GM19452 (cell line): ENCODE data around the gene SLC15A3.

Experiments used
- ATAC-seq: cut with Tn5 transposase; IDR thresholded peaks from one replicate; pipeline ENCODE4 v1.9.1; 2021; ENCODE audit not compliant: unreplicated experiment

Gene SLC15A3

DNA sequence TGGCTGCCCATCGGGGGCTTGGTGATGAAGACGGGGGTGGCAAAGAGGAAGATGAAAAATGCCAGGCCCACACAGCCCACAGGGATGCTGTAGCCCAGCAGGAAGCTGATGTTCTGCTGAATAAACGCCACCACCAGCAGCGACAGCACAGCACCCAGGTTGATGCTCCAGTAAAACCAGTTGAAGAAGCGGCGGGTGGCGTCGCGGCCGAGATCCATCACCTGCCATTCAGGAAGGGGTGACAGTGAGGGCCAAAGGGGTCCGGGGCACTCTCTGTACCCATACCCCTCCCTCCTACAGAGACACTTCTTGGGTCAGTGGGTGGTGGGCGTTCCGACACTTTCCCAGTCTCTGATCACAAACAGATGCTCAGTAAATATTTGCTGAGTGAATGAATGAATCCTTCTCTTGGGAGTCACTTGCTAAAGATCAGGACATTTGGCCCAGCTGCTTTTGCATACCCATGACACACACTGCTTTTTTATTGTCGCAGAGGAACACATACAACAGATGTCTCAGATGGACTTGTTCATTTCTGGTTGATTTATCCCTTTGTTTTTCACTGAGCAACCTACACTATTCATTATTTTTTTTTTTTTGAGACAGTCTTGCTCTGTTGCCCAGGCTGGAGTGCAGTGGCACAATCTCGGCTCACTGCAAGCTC is 5.2 kb downstream of the SLC15A3 start:
- ATAC-seq: no peak

DNA sequence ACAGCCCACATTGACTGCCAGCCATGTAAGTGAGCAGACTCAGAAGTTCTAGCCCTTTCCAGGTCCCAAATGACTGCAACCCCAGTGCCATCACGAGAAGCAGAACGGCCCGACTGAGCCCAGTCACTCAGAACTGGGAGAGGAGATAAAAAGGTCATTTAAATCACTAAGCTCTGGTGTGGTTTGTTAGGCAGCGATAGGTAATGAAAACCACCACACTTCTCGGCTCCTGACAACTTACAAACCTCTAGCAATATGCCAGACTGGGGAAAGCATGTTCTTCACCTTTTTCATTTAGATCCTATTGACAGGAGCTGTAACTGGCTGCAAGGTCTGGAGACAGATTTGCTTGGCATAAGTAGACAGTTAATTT is 6.7 kb downstream of the SLC15A3 start:
- no peak for ATAC-seq

DNA sequence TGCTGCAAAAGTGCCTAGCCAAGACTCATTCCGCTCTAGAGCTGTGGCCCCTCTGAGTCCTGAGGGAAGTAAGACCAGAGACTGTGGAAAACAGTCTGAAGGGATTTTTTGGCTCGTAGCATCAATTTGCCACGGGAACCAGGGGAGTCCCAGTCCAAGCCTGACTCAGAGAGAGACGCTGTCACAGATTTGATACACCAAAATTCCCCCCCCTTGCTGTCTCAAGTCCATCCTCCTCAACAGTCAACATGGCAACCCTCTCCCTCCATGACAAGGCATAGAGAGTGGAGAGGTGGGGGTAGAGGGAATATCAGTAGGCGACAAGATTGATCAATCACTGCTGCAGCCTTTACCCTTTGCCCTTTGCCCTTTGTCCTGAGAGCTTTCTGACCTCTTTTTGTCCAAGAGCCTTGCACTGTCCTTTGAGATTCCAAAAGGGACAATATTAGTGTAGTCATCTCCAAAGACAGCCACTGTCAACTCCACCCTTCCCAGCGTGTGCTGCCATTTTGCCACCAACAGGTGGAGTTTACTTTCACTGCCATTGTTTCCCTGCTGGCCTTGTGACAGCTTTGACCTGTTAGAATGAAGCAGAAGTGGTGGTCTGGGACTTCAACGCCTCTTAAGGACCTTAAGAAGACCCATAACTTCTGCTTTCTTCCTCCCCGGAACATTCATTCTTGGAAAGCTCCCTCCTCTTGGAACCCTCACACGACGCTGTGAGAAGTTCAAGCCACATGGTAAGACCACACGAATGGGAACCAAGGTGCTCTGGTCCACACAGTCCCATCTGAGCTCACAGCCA is 7.3 kb downstream of the SLC15A3 start:
- ATAC-seq: no peak

DNA sequence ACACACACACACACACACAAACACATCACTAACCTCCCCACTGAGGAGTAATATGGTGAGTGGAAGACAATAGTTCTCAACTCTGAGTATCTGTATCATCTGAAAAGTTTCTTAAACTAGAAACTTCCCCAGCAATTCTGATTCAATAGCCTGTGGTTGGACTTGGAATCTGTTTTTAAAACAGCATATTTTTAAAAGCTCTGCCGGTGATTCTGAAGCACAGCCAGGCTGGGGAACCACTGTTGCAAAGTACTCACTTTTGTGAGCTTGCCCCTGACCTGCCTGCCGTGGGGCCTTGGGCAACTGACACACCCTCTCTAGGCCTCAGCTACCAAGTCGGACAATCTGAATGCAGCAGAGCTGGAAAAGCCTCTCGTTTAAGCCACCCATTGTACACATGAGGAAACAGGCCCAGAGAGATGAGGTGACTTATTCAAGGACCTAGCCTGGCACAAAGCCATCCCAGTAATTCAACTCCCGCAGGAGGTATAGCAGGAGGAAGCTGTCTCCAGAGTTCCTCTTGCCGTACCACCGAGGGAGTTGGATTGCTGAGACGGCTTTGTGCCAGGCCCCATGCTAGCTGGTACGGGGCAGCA is 8.9 kb downstream of the SLC15A3 start:
- no peak for ATAC-seq

DNA sequence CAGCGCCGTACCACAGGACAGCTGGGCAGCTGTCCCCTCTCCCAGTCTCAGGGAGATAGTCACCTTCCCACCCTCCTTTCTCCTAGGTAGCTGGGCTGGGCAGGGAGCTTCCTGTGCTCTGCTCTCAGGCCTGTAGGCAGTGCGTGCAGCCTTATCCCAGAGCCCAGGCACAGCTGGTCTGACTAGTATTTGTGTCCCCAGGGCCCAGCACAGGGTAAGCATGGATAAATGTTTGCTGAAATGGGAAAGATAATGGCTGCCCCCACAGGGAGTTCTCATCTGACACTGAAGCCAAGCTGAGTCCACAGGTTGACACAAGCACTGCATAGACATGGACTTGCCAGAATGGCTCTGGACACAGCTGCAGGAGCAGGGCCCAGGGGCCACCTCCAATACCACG is 9.8 kb downstream of the SLC15A3 start:
- ATAC-seq: no peak

DNA sequence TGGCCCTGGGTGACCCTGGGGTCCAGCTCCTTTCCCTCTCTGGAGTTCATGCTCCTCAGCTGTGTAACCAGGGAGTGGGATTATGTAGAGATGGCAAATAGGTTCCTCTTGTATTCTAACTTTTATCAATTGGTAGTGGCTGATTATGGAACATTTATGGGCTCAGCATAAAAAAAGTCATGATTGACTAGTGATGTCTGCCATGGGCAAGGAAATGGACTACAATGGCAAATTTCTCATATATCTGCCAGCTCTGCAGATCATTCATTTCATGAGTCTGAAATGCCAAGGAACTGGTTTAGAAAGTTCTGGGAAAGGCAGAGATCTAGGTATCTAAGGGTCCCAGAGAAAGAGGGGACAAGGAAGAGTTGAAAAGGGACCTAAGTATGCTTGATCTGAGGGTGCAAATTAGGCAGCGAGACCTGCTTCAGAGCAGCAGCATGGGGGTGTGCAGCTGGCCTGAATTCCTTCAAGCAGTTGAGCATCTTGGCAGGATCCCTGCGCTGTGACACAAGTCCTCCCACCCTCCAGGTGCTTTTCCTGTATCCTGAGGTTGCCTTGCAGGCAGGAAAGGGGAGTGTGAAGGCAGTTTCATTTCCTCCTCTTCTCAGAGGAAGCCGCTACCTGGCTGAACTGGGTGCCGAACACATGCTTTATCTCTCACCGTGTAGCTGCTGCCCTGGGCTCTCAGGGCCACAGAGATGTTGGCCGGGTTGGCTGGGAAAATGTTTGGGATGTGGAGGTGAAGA is 10.4 kb downstream of the SLC15A3 start:
- no peak for ATAC-seq

DNA sequence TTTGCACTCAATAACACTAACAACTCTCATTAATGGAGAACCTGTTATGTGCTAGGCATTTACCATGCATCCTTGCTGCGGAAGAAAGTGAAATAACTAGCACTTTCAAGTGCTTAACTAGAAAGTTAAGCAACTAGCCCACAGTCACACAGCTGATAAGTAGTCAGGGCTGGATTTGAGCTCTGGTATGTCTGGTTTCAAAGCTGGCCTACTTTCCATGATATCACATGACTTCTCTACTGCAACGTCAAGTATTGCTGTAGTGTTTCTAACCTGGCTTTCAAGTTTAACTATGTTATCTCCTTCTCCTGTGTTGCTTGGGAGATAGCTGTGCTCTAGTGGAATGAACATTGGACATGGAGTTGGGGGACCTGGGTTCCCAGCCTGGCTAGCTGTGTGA is 12.1 kb downstream of the SLC15A3 start:
- ATAC-seq: no peak

DNA sequence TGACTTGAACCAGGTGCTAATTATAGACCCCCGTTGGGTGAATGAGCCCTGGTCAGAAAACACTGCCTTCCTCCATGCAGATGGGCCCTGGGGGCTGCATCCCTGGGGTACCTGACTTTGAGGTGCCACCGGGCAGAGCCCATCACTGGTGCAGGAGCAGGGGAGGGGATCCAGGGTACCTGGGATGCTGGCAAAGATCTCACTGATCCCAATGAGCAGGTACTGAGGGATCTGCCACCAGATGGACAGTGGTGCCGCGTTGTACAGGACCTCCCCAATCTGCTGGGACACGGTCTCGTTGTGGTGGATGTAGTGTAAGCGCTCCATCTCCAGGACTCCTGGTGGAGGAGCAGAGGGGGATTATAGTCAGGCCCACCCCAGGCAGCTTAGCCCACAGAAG is 12.7 kb downstream of the SLC15A3 start:
- no peak for ATAC-seq

DNA sequence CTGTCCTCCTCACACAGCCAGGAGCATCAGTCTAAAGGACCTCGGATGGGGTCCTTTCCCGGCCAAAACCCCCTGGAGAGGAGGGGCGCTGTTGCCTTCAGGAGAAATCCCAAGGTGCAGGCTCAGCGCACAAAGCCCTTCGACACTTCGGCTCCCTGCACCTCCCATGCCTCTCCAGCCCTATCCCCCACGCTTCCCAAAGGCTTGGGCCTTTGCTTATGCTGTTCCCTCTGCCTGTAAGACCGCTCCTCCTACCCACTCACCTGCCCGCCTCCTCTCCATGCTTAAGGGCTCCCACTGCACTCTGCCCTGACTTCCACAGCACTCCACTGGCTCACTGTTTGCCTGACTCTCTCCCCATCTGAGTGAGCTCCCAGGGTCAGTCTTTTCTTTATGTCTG is 13.5 kb downstream of the SLC15A3 start:
- no peak for ATAC-seq

DNA sequence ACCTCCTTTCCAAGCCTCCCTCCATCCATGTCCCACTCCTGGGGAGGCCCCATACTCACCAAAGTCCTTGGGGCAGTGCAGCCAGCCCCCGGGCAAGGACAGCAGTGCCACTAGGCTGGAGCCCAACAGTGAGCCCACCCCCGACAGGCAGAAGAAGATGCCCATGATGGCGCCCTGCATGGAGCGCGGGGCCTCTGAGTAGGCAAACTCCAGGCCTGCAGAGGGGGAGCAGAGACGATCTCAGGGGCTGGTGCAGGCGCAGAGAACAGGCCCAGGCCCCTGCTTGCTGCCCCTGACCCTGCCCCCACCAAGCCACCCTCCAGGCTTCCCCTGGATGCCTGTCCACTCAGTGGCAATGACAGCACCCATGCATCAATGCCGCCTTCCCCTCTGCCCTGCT is 14.2 kb downstream of the SLC15A3 start:
- no peak for ATAC-seq

DNA sequence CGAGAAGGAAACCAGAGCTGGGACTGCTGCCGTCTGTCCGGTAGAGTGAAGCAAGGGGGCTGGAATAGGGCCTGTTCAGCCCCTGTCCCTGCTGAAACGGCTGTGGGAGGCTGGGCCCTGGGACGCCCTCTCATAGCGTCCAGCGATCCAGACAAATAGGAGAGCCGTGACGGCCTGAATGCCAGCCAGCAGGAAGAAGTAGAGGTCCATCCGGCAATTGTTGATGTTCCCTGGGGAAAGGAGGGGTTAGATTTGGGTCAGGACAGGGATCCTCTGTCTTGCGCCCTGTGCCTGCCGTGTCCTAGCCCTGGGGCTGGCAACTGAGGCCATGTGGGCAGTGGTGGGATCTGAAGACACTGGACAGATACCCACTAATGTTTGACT is 14.8 kb downstream of the SLC15A3 start:
- ATAC-seq: no peak

DNA sequence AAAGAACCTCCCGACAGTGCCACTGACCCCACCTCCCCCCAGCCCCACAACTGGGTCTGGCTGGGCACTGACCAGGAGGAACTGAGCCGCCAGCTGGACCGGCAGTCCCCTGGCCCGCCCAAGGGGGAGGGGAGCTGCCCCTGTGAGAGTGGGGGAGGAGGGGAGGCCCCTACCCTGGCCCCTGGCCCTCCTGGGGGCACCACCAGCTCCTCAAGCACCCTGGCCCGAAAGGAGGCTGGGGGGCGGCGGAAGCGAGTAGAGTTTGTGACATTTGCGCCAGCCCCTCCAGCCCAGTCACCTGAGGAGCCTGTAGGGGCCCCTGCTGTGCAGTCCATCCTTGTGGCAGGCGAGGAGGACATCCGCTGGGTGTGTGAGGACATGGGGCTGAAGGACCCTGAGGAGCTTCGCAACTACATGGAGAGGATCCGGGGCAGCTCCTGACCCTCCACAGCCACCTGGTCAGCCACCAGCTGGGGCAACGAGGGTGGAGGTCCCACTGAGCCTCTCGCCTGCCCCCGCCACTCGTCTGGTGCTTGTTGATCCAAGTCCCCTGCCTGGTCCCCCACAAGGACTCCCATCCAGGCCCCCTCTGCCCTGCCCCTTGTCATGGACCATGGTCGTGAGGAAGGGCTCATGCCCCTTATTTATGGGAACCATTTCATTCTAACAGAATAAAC is 15.4 kb downstream of the SLC15A3 start:
- ATAC-seq: no peak

DNA sequence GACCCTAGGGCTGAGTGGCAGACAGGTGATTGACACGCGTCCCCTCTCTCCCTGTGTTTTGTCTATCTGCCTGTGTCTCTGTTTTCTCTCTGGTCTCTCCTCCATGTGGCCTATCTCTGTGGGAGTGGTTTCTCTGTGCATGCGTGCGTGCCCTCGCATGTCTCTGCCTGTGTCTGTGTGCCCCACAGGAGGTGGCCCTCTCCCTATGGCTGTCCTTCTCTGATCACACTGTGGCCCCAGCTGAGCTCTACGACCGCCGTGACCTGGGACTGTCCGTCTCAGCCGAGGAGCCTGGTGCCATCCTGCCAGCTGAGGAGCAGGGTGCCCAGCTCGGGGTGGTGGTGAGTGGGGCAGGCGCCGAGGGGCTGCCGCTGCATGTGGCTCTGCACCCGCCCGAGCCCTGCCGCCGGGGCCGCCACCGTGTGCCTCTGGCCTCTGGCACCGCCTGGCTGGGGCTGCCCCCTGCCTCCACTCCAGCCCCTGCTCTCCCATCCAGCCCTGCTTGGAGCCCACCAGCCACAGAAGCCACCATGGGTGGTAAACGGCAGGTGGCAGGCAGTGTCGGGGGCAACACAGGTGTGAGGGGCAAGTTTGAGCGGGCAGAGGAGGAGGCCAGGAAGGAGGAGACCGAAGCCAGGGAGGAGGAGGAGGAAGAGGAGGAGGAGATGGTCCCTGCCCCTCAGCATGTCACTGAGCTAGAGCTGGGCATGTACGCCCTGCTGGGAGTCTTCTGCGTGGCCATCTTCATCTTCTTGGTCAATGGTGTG is 16.1 kb downstream of the SLC15A3 start:
- ATAC-seq: no peak

DNA sequence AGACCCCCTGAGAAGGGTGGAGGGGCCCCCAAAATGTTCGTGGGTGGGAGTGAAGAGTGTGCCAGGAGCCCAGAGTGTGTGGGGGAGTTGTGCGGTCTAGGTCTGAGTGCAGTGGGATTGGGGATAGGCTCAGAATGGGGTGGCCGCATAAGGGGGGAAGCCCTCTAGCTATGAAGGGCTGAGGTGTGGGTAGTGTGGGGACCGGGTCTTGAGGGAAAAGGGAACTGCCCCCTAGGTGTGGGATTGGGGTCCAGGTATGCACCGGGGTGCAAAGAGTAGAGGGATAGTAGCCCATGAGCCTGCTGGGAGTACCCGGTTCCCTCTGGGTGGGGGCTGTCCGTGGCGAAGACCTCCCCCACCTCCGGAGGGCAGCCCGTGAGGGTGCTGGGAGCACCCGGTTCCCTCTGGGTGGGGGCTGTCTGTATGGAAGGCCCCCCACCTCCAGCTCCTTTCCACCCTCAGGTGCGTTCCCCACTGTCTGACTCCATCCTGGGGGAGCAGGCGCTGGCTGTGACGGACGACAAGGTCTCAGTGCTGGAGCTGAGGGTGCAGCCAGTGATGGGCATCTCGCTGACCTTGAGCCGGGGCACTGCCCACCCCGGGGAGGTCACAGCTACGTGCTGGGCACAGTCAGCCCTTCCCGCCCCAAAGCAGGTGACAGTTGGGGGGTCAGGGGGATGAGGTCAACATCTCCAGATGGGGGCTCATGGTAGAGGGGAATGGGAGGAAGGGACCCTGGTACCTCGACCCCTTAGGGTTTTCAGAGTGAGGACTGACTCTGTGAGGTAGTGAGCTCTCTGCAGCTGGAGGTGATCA is 17.0 kb downstream of the SLC15A3 start:
- no peak for ATAC-seq

DNA sequence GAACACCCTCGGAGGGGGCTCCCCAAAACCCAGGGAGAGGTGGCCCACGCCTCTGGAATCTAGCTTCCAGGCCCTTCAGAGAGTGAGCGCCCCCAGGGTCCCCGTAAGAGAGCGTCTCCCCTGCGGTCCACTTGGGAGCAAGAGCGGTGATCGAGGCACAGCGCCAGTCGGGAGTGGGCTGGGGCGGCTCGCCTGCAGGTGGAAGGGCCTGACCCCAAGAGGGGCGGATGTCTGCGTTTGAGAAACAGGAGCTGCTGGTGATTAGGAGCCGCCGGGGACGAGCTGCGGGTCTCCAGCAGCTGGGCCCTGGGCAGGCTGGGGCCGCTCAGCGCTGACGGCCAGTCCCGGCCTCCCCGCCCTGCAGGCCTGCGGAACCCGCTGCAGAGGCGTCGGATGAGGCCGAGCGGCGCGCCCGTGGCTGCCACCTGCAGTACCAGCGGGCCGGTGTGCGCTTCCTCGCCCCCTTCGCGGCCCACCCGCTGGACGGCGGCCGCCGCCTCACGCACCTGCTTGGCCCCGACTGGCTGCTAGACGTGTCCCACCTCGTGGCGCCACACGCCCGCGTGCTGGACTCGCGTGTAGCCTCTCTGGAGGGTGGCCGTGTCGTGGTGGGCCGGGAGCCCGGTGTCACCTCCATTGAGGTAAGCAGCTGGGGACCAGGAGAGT is 17.7 kb downstream of the SLC15A3 start:
- no peak for ATAC-seq

DNA sequence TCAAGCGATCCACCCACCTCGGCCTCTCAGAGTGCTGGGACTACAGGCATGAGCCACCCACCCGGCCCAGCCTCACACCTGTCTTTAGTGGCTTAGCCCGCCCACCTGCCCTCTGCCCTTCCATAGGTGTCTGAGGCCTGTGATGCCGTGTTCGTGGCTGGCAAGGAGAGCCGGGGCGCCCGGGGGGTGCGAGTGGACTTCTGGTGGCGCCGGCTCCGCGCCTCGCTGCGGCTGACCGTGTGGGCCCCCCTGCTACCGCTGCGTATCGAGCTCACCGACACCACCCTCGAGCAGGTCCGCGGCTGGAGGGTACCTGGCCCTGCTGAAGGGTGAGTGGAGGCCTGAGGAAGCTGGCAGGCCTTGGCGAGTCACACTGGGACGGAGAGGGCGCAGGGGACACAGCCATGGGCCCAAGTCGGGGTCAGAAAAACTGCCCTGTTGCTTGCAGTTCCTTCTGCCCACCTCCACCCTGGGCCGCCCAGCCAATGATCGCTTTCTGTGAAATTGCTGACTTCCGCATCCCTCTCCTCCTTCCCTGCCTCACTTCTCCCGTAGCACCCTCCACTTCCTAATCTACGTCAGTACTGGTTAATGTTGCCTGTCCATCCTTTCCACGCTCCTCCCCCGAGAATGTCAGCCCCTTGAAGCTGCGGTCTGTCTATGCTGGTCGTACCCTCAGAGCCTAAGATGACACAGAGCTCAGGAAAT is 18.4 kb downstream of the SLC15A3 start:
- no peak for ATAC-seq

DNA sequence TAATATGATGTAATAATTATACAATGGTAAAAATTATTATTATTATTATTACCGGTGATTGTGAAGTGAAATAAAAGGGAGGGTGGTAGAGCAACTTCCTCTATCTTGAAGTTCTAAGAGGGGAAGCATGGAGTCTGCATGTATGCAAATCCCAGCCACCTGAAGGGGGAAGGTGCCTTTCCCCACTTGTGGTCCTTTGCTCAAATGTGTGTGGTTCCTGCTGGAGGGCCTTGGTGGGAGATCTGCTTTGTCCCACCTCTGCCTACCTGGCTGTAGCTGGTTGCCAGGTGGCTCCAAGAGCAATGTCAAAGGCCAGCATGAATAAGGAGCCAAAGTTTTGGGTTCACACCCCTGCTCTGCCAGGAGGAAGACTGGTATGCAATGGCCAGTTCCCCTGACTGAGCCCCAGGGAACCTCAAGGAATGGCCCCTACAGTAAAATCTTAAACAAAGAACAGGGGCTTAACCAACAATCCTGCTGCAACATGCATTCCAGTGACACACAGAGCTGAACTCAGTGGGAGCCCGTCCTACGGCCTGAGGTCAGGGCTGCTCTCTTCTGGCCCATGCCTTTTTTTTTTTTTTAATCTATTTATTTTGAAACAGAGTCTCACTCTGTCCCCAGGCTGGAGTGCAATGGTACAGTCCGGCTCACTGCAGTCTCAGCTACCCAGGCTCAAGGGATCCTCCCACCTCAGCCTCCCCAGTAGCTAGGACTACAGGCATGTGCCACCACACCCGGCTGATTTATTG is 19.2 kb downstream of the SLC15A3 start:
- no peak for ATAC-seq

DNA sequence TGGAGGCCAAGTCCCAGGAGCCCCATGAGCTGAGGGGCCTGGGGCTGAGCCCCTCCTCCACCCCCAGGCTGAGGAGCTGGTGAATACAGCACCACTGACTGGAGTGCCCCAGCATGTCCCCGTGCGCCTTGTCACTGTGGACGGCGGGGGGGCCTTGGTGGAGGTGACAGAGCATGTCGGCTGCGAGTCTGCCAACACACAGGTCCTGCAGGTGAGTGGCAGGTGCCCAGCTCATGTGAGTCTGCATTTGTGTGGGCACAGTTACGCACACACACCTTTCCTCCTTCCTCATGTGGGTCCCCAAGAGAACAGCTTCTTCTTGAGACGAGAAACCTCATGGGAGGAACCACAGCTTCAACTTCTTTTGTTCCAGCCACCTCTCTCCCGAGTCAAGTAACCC is 20.1 kb downstream of the SLC15A3 start:
- no peak for ATAC-seq
